HepG2 (cell line): ENCODE data around the gene ANKAR. TPM values are rescaled to one million over a fixed set of nuclear protein-coding genes. Genes with fewer than 3 reads are reported as not detected.

Experiments
- ATAC-seq: fragments of 200-7000 bp; cut with Tn5 transposase; 3 replicates; pipeline ENCODE4 v1.9.1; 2020; ENCODE audit warnings: mild to moderate bottlenecking, moderate library complexity
- BruUV-seq: library from RNA; stranded (reverse); fragments of 400-500 nt; replicated peaks from 2 replicates; lab custom pipeline; 2021; lab: Mats Ljungman, UMichigan
- CTCF ChIA-PET: fragments of 300-600 bp; formaldehyde crosslinking; extraction: SDS; loops from one replicate; lab custom pipeline; 2021; ENCODE audit warnings: low total read pairs, inconsistent platforms, low intra/inter-chr PET ratio; lab: Yijun Ruan, JAX
- POLR2A ChIA-PET: fragments of 350-600 bp; sonication (Branson Sonifier 250); formaldehyde crosslinking; loops from one replicate; lab custom pipeline; 2020; ENCODE audit warnings: antibody characterized with exemption, inconsistent platforms; lab: Yijun Ruan, JAX
- DNase-seq: peaks from one replicate; pipeline ENCODE4 v3.0.0-alpha.2; 2015; ENCODE audit warnings: low spot score
- FAIRE-seq: peaks from 3 replicates; lab custom pipeline; 2011; peaks lifted over from hg19 to GRCh38; lab: Jason Lieb, UNC
- H2AFZ ChIP-seq: one replicate; pipeline ENCODE4 v1.6.1; 2011; ENCODE audit warnings: low read length, inconsistent platforms
- H3K27ac ChIP-seq: fragments of 300-600 bp; 3 replicates; pipeline ENCODE4 v1.8.0; 2011; ENCODE audit warnings: mixed run types, mild to moderate bottlenecking, mixed read lengths, low read length, inconsistent platforms; ENCODE audit not compliant: insufficient read depth; ENCODE audit errors: extremely low read length
- H3K27me3 ChIP-seq, 2 experiments: fragments of 200-600 bp in 1 of 2; 2 replicates in 1 of 2; 3 replicates in 1 of 2; pipeline versions ENCODE4 v1.6.0 to v1.8.0; 2011; ENCODE audit warnings: low read length in 2 of 2, mild to moderate bottlenecking in 2 of 2, moderate library complexity in 2 of 2, inconsistent platforms in 1 of 2; ENCODE audit not compliant: insufficient read depth in 2 of 2, control insufficient read depth in 1 of 2
- H3K36me3 ChIP-seq, 2 experiments: fragments of 200-600 bp in 1 of 2; replicated peaks in 1 of 2; 2 replicates in 1 of 2; 3 replicates in 1 of 2; pipeline versions ENCODE4 v1.5.1 to v1.8.0; 2011; ENCODE audit warnings: low read length in 2 of 2, inconsistent platforms in 1 of 2; ENCODE audit not compliant: insufficient read depth in 2 of 2, control insufficient read depth in 1 of 2
- H3K4me1 ChIP-seq: 2 replicates; pipeline ENCODE4 v1.5.1; 2012; ENCODE audit warnings: low read length, inconsistent platforms; ENCODE audit not compliant: insufficient read depth
- H3K4me2 ChIP-seq: 2 replicates; pipeline ENCODE4 v1.6.0; 2011; ENCODE audit warnings: low read depth, low read length, inconsistent platforms
- H3K4me3 ChIP-seq, 3 experiments: fragments of 200-600 bp in 1 of 3; sonication (generic), shearing (Covaris generic) in 1 of 3; replicated peaks in 1 of 3; 2 replicates each; pipeline ENCODE4 v1.5.1; 2011 to 2016; ENCODE audit warnings: low read length in 3 of 3, inconsistent platforms in 2 of 3, low read depth in 2 of 3, mild to moderate bottlenecking in 2 of 3, control low read depth in 1 of 3, mixed read lengths in 1 of 3; ENCODE audit not compliant: insufficient read depth in 1 of 3
- H3K79me2 ChIP-seq: one replicate; pipeline ENCODE4 v1.6.1; 2011; ENCODE audit warnings: low read length, inconsistent platforms; ENCODE audit not compliant: insufficient read depth
- H3K9ac ChIP-seq: 2 replicates; pipeline ENCODE4 v1.6.0; 2011; ENCODE audit warnings: mild to moderate bottlenecking, low read depth, low read length, inconsistent platforms; ENCODE audit not compliant: insufficient read depth
- H3K9me3 ChIP-seq: 2 replicates; pipeline ENCODE4 v1.5.1; 2012; ENCODE audit warnings: mild to moderate bottlenecking, low read length
- H4K20me1 ChIP-seq: 2 replicates; pipeline ENCODE4 v1.6.0; 2011; ENCODE audit warnings: inconsistent platforms, mild to moderate bottlenecking, low read length, moderate library complexity; ENCODE audit not compliant: insufficient read depth
- ERF ChIP-seq: IDR thresholded peaks from 2 replicates; pipeline ENCODE4 v1.6.1; 2018; ENCODE audit warnings: missing biosample characterization, missing genetic modification reagents
- FOXA3 ChIP-seq: IDR thresholded peaks from 2 replicates; pipeline ENCODE4 v1.6.1; 2016; ENCODE audit warnings: missing genetic modification reagents, missing compliant biosample characterization
- FOXP1 ChIP-seq, 2 experiments: fragments of 450-650 bp in 1 of 2; IDR thresholded peaks; 2 replicates each; pipeline ENCODE4 v1.6.1; 2017 to 2018; ENCODE audit warnings: antibody characterized with exemption in 1 of 2
- HMG20B ChIP-seq: conservative IDR thresholded peaks from 2 replicates; pipeline ENCODE4 v1.6.1; 2016; ENCODE audit warnings: missing genetic modification reagents, missing compliant biosample characterization
- MXI1 ChIP-seq: IDR thresholded peaks from 3 replicates; pipeline ENCODE4 v1.6.1; 2012; ENCODE audit warnings: low read depth, low read length, inconsistent platforms, borderline replicate concordance
- SOX6 ChIP-seq, 2 experiments: fragments of 450-650 bp in 1 of 2; sonication (generic) in 1 of 2; formaldehyde crosslinking in 1 of 2; IDR thresholded peaks; 2 replicates each; pipeline versions ENCODE4 v1.4.0 to v1.6.1; 2017 to 2020; ENCODE audit warnings: antibody characterized with exemption in 1 of 2, mild to moderate bottlenecking in 1 of 2, missing genetic modification reagents in 1 of 2
- ZNF33A ChIP-seq: sonication (generic); formaldehyde crosslinking; IDR thresholded peaks from 2 replicates; pipeline ENCODE4 v1.5.1; 2020; ENCODE audit warnings: missing genetic modification reagents, mild to moderate bottlenecking, moderate library complexity, borderline replicate concordance
- WGBS: methylation state at CpG from one replicate; pipeline ENCODE4 v1.1.6; 2017; ENCODE audit warnings: low lambda C conversion rate; 5-methylcytosine and 5-hydroxymethylcytosine counted together
- in situ Hi-C: cut with HindIII; loops from 2 replicates; pipeline ENCODE4 v1.10.0; 2017; ENCODE audit warnings: low pct_unique_long_range_greater_than_20kb; ENCODE audit not compliant: extremely low pct_ligation_motif_present
- intact Hi-C: fragments of 100-400 bp; cut with micrococcal nuclease; formaldehyde crosslinking; loops from one replicate; pipeline ENCODE4 v1.10.0; 2022; ENCODE audit not compliant: unreplicated experiment
- polyA plus RNA-seq, 8 experiments: library from polyadenylated mRNA; depleted of rRNA in 3 of 8; stranded (reverse) in 7 of 8; unstranded in 1 of 8; fragments of >200 nt; fragmentation: Illumina TruSeq in 4 of 8; extraction: Trizol in 4 of 8; gene quantifications; 2 replicates each; pipeline versions ENCODE4 v1.2.1 to v1.2.3, GENCODE V29; 2011 to 2016; ENCODE audit warnings: low read depth in 4 of 8, missing spikeins in 1 of 8, mixed read lengths in 1 of 8; ENCODE audit not compliant: insufficient read depth in 1 of 8
- total RNA-seq, 5 experiments: library from RNA; depleted of rRNA; stranded (reverse); fragments of >200 nt; fragmentation: Illumina TruSeq; extraction: Trizol; gene quantifications; 2 replicates each; pipeline ENCODE4 v1.2.3, GENCODE V29; 2016; ENCODE audit warnings: low read depth in 1 of 5
- TF ChIP-seq, protein P1 (sequence below): sonication (generic); formaldehyde crosslinking; conservative IDR thresholded peaks from 2 replicates; pipeline ENCODE4 v1.4.0; 2020; ENCODE audit warnings: mild to moderate bottlenecking, missing genetic modification reagents, moderate library complexity

Gene ANKAR
- total and polyA plus RNA-seq, 2 of the 13 experiments (the other 11 are each of a cell fraction or from before 2014, with no cell fraction given), result 3.6 to 5.0 TPM

DNA sequence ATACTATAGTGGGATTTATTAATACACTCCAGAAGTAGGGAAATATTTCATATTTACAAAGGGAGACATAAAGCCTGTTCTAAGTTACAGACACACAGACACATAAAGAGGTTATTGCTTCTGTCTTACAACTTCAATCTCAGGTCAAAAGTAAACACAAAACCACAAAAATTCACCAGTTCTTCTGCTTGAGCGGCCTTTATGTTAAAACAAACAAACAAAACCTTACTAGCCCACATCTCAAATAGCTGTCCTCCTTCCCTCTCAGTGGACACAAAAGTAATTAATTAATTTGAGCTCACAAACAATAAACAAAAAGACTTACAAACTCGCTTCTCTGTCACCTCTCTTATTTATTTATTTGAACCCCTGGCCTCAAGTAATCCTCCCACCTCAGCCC is 14.7 kb upstream of the ANKAR start:
- no peaks in the 10 kb centered on the region for H4K20me1 ChIP-seq
- no peak overlapping the region for H3K27ac ChIP-seq
- H3K27me3 ChIP-seq, result no peaks in the 10 kb centered on the region; a peak in 1 of 5 replicates
- no peak overlapping the region for H3K4me3 ChIP-seq
- H3K36me3 ChIP-seq, result no peaks in the 10 kb centered on the region; a peak in 1 of 5 replicates
- ATAC-seq (no peak), DNase-seq (no peak), FAIRE-seq (no peak)
- H3K4me1 ChIP-seq, result peaks cover 48% of the 10 kb centered on the region
- in situ Hi-C loops (loop anchor here (25.0 kb wide), 1 partner anchor 403 kb away; the partner anchor contains the start of gene MSTN), intact Hi-C loops (loop anchor here (2.0 kb wide), 1 partner anchor 411 kb away; no protein-coding TSS in a partner anchor)
- H3K4me2 ChIP-seq, result peak overlapping the region; percentile 43
- H3K9me3 ChIP-seq, result no peaks in the 10 kb centered on the region
- H3K9ac ChIP-seq, result no peak overlapping the region
- ChIA-PET CTCF (interaction anchor here (3.8 kb wide), 1 partner anchor 38 kb away, joined by 64 read pairs; no protein-coding TSS in a partner anchor), POLR2A (interaction anchor here (0.7 to 1.0 kb wide), 2 partner anchors 79 to 125 kb away, joined by 3 to 4 read pairs; partner anchors contain the start of genes ORMDL1, PMS1 and SLC40A1)
- H3K79me2 ChIP-seq, result peaks cover 31% of the 10 kb centered on the region
- no TSS peak for BruUV-seq
- peak overlapping the region; percentile 17 for H2AFZ ChIP-seq
- 1% methylated on average over 2 of the region's 2 CpGs for whole genome bisulfite sequencing
- TF ChIP-seq SOX6 (IDR thresholded peaks at IDR 0.05) (no peak), SOX6 (CRISPR knock-in tag; IDR thresholded peaks at IDR 0.05) (no peak), MXI1 (no peak), FOXP1 (IDR thresholded peaks at IDR 0.05) (no peak), FOXP1 (CRISPR knock-in tag; IDR thresholded peaks at IDR 0.05) (0 out of 2 replicates have a peak, but pooled peaks have one; percentile 13), ZNF33A (no peak), HMG20B (no peak), FOXA3 (CRISPR knock-in tag) (peak; percentile 29; the same call in 1 of the 2 replicates), ERF (CRISPR knock-in tag) (no peak)
- TF ChIP-seq, protein P1, sequence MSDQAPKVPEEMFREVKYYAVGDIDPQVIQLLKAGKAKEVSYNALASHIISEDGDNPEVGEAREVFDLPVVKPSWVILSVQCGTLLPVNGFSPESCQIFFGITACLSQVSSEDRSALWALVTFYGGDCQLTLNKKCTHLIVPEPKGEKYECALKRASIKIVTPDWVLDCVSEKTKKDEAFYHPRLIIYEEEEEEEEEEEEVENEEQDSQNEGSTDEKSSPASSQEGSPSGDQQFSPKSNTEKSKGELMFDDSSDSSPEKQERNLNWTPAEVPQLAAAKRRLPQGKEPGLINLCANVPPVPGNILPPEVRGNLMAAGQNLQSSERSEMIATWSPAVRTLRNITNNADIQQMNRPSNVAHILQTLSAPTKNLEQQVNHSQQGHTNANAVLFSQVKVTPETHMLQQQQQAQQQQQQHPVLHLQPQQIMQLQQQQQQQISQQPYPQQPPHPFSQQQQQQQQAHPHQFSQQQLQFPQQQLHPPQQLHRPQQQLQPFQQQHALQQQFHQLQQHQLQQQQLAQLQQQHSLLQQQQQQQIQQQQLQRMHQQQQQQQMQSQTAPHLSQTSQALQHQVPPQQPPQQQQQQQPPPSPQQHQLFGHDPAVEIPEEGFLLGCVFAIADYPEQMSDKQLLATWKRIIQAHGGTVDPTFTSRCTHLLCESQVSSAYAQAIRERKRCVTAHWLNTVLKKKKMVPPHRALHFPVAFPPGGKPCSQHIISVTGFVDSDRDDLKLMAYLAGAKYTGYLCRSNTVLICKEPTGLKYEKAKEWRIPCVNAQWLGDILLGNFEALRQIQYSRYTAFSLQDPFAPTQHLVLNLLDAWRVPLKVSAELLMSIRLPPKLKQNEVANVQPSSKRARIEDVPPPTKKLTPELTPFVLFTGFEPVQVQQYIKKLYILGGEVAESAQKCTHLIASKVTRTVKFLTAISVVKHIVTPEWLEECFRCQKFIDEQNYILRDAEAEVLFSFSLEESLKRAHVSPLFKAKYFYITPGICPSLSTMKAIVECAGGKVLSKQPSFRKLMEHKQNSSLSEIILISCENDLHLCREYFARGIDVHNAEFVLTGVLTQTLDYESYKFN, result no peak
